ENCODE measurements around the gene LPAR6.

LPAR6 gene

GRCh38 chr13:48414501-48414900, 1.6 kb upstream of the LPAR6 start:
- no peak for DNase-seq (ENCODE audit: low read depth)

DNA sequence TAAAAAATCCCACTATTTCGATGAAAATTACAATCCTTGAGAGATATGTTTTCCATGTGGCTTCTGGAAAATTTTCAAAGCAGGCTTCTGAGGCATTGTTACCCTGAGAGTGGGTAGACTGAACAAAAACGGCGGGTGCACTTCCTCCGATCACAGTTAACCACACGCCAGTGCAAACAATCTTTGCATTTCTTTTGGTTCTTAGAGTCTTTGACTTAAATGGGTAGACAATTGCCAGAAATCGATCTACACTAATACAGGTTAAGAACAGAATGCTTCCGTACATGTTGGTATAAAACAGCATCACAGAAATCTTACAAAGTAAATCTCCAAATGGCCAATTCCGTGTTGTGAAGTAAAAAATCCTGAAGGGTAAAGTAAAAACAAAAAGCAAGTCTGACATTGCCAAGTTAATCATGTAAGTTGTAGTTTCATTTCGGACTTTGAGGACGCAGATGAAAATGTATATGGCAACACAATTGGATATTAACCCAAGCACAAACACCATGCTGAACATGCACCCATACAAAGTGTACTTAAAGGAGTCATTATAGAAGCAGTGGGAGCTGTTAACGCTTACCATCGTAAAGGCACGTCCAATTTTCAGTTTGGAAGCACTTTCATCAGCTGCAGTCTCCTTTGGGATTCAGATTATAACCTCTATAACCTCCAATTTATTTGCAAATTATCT, 927 bp downstream of the LPAR6 start:
- DNase-seq (ENCODE audit: low read depth), result no peak

GRCh38 chr13:48411147-48411794, 1.6 kb downstream of the LPAR6 start:
- no peak for DNase-seq (ENCODE audit: low read depth)

- no peak for DNase-seq (ENCODE audit: low read depth)
These were observed 2.7 kb downstream of the LPAR6 start for GRCh38 chr13:48410199-48410598.

- no peak for DNase-seq (ENCODE audit: low read depth)
These were observed 7.0 kb downstream of the LPAR6 start for GRCh38 chr13:48405875-48406274.

GRCh38 chr13:48404952-48405351, 8.0 kb downstream of the LPAR6 start:
- DNase-seq (ENCODE audit: low read depth), result no peak

- no peak for DNase-seq (ENCODE audit: low read depth)
These were observed 9.0 kb downstream of the LPAR6 start for GRCh38 chr13:48403913-48404312.

DNA sequence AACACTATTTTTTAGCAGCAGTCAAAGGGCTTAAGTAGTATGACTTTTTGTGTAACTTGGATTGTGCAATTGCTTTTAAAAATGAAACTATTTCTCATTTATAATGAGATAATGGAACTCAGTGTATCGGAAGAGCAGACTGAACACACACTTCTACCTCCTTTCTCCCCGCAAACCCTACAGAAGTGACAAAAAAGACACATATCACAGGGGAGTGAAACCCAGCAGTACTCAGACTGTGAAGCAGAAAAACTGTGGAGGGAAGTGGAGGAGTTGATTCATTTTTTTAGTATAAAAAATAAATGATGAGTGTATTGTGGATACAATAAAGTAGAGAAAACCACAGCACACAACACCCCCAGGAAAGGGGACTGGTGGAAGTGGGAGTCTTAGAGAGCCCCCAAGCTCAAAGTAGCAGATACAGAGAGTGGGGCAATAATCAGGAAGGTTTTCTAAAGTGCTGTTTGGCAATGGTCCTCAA, 9.7 kb downstream of the LPAR6 start:
- DNase-seq (ENCODE audit: low read depth), result no peak

- DNase-seq (ENCODE audit: low read depth), result no peak
These were observed 10.5 kb downstream of the LPAR6 start for GRCh38 chr13:48402325-48402932.

- no peak for DNase-seq (ENCODE audit: low read depth)
These were observed 11.4 kb downstream of the LPAR6 start for GRCh38 chr13:48401480-48401879.

GRCh38 chr13:48400850-48401291, 12.0 kb downstream of the LPAR6 start:
- DNase-seq (ENCODE audit: low read depth), result no peak

DNA sequence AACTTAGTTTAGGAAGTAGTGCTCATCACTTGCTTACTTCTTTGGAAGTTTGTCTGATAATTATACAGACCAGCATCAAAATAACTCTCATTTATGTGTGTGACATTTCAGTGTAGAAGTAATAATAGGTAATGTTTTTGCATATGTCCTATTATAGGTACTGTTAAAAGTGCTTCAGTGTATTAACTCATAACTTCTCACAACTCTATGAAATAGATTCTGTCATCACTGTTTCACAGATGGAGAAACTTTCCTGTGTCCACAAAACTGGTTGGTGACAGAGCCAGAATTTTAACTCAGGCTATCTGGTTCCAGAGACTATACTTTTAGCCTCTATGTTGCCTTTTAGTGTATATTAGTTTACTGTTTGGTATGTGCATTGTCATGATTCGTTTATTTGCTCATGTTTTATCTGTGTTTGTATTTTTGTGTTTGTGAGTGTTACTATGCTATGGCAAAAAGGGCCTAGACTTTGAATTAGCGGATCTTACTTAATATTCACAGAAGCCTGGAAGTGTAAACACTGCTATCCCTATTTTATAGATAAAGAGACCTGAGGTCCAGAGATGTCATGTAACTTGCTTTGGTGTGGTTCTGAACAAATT, 12.7 kb downstream of the LPAR6 start:
- no peak for DNase-seq (ENCODE audit: low read depth)

GRCh38 chr13:48398450-48399095, 14.3 kb downstream of the LPAR6 start:
- DNase-seq (ENCODE audit: low read depth), result no peak

DNA sequence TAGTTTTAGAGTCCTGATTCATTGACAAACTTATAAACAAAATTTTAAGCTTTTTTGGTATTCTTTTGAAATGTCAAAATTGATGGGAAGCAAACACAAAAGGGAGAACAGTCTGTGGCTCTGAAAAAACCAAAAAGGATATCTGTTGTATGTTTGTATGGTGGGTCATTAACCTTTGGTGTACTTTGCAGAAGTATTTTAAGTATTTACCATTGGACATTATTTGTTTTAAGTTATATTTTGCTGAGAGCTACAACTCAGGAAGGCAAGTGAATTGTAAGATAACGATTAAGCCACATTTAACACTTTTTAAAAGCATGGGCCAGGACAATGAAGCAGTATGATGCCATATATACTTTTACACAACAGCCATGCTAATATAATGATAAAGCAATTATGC, 15.2 kb downstream of the LPAR6 start:
- no peak for DNase-seq (ENCODE audit: low read depth)

DNA sequence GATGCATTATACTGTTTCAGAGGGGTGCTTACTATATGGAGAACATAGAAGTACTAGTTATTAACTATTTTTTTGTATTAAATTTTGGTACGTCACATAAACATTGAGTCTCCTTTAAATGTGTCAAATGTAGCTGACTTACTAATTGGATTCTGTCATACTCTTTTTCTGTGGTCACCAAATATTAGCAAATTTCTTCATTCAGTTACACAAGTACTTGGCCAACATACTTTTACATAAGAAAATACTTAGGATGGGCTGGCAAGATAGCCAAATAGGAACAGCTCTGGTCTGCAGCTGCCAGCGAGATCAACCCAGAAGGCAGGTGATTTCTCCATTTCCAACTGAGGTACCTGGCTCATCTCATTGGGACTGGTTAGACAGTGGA, 19.2 kb downstream of the LPAR6 start:
- no peak for DNase-seq (ENCODE audit: low read depth)

GRCh38 chr13:48393030-48393697, 19.7 kb downstream of the LPAR6 start:
- no peak for DNase-seq (ENCODE audit: low read depth)

DNA sequence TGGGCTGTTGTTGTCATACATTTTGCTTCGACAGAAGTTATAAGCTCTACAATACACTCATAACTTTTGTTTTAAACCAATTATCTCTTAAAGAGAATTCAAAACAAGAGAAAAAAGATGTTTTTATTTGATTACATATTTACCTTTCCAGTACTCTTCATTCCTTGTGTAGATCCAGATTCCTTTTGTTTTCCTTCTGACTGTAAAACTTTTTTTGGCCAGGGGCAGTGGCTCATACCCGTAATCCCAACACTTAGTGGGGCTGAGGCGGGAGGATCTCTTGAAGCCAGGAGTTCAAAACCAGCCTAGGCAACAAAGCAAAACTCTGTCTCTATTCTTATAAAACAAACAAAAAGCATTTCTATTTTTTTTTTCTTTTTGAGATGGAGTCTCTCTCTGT, 21.7 kb downstream of the LPAR6 start:
- DNase-seq (ENCODE audit: low read depth), result no peak

GRCh38 chr13:48386816-48387215, 26.1 kb downstream of the LPAR6 start:
- no peak for DNase-seq (ENCODE audit: low read depth)

DNA sequence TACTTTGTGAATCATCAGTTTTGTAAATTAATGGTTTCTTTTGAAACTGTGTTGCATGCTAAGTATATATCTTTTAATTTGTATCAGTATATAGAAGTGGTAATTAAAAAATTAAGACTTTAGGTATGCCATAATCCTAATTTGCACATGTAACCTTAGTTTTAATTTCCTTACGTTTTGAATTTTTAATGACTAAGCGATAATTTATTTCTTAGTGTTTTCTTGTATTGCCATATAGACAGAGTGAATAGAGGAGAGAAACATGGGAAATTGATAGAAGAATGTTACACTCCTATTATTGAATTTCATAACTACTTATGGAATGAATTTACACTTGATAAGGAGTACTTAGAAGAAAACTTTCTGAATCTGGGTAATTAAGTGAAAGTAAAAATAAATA, 29.5 kb downstream of the LPAR6 start:
- no peak for DNase-seq (ENCODE audit: low read depth)

DNA sequence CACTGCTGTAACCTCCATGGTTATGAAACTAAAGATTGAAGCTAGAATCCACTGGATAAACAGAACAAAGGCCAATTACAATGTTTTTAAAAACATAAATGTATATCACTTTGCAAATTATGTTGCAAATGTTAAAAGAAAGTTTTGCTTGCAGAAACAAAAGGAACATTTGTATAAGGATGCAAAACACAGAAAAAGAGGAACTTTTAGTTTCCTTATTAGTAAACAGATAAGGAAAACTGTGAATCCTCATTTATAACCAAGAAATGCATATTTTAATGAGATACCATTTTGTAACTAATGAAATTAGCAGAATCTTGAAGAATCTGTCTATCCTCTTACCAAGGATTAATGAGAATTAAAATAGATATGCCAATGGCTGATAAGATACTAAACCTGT, 32.3 kb downstream of the LPAR6 start:
- no peak for DNase-seq (ENCODE audit: low read depth)

- DNase-seq (ENCODE audit: low read depth), result no peak
These were observed 35.1 kb downstream of the LPAR6 start for GRCh38 chr13:48377857-48378256.

GRCh38 chr13:48370815-48371214, 42.1 kb downstream of the LPAR6 start:
- no peak for DNase-seq (ENCODE audit: low read depth)
